ENCODE results near the gene LRRC3C. TPM values are rescaled to one million over a fixed set of nuclear protein-coding genes. Genes with fewer than 3 reads are reported as not detected.

Gene LRRC3C
- total and polyA plus RNA-seq, 2 donors (not counting 1 experiment from before 2014, with no cell fraction given), result 0.12 TPM; not detected in 1

DNA sequence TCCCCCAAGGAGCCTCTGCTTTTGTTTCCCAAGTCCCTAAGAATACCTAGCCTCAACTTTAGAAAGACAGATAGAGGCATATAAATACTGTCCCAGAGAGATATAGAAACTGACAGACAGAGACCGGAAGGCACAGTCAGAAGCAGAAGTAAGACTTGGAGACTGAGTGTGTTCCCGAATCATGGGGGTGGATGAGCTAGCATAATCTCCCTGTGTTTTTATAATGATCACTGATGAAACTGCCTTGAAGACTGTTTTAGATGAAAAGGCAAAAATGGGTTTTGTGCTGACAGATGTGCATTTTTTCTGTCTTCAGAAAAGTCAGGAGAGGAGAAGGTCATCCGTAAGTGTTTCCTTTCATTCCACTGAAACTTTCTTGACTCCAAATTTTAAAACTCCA is 44.7 kb downstream of the LRRC3C start:
- Histone ChIP-seq H3K27ac (ENCODE audit: low read length in 2 of 2) (no peak overlapping the region), H3K4me3 (ENCODE audit: control extremely low read depth in 1 of 5, extremely low read depth in 1 of 5, insufficient read depth in 1 of 5, low read depth in 2 of 5, low read length in 4 of 5) (no peak overlapping the region), H3K27me3 (replicated peaks in 1 of 4; ENCODE audit: control extremely low read depth in 1 of 4, control insufficient read depth in 3 of 4, insufficient read depth in 4 of 4, low read length in 3 of 4) (peaks cover 0 to 7% (median 3%) of the 10 kb centered on the region in 4 experiments), H2AFZ (ENCODE audit: insufficient read depth, low read depth, low read length, poor library complexity, severe bottlenecking) (no peak overlapping the region), H3K4me1 (ENCODE audit: control insufficient read depth in 2 of 2, insufficient read depth in 2 of 2, low read length in 2 of 2) (peaks cover 5 to 7% of the 10 kb centered on the region in 2 donors), H3K9me3 (ENCODE audit: control extremely low read depth in 1 of 3, control insufficient read depth in 2 of 3, insufficient read depth in 1 of 3, low read length in 2 of 3) (no peaks in the 10 kb centered on the region), H3K79me2 (ENCODE audit: control insufficient read depth, insufficient read depth, low read length) (no peaks in the 10 kb centered on the region), H3K9ac (ENCODE audit: low read length) (no peak overlapping the region), H3K4me2 (replicated peaks; ENCODE audit: low read depth, low read length, poor library complexity, severe bottlenecking) (no peak overlapping the region), H4K20me1 (ENCODE audit: control insufficient read depth, insufficient read depth, low read length, poor library complexity, severe bottlenecking) (no peaks in the 10 kb centered on the region), H3K36me3 (replicated peaks in 1 of 2; ENCODE audit: control extremely low read depth in 1 of 2, control insufficient read depth in 1 of 2, extremely low read depth in 1 of 2, insufficient read depth in 2 of 2, low read length in 1 of 2) (no peaks in the 10 kb centered on the region)
- H3K9me3 Mint-ChIP-seq (ENCODE audit: insufficient read depth), result no peaks in the 10 kb centered on the region
- peaks cover 47% of the 10 kb centered on the region for H3K27me3 Mint-ChIP-seq
- intact Hi-C loops (cut with micrococcal nuclease), result no loop called here
- H3K27ac Mint-ChIP-seq, result no peak overlapping the region
- ATAC-seq (ENCODE audit: low read depth) (no peak), DNase-seq (no peak)
- ChIA-PET CTCF (interaction anchor here (0.6 to 1.2 kb wide), 2 partner anchors 8 to 461 kb away, joined by 4 to 5 read pairs; partner anchors contain the start of gene PSMD3), POLR2A (no interaction called here)
- no peaks in the 10 kb centered on the region for H3K4me1 Mint-ChIP-seq
- 33% methylated on average over 2 of the region's 3 CpGs for WGBS (ENCODE audit: insufficient coverage)
- no peak overlapping the region for H3K4me3 Mint-ChIP-seq
- no peak for TF ChIP-seq EZH2 (IDR thresholded peaks at IDR 0.05; ENCODE audit: borderline replicate concordance, insufficient read depth, low read depth, low read length, poor library complexity, severe bottlenecking)
- TF ChIP-seq, protein P1, sequence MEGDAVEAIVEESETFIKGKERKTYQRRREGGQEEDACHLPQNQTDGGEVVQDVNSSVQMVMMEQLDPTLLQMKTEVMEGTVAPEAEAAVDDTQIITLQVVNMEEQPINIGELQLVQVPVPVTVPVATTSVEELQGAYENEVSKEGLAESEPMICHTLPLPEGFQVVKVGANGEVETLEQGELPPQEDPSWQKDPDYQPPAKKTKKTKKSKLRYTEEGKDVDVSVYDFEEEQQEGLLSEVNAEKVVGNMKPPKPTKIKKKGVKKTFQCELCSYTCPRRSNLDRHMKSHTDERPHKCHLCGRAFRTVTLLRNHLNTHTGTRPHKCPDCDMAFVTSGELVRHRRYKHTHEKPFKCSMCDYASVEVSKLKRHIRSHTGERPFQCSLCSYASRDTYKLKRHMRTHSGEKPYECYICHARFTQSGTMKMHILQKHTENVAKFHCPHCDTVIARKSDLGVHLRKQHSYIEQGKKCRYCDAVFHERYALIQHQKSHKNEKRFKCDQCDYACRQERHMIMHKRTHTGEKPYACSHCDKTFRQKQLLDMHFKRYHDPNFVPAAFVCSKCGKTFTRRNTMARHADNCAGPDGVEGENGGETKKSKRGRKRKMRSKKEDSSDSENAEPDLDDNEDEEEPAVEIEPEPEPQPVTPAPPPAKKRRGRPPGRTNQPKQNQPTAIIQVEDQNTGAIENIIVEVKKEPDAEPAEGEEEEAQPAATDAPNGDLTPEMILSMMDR (IDR thresholded peaks at IDR 0.05), result no peak

DNA sequence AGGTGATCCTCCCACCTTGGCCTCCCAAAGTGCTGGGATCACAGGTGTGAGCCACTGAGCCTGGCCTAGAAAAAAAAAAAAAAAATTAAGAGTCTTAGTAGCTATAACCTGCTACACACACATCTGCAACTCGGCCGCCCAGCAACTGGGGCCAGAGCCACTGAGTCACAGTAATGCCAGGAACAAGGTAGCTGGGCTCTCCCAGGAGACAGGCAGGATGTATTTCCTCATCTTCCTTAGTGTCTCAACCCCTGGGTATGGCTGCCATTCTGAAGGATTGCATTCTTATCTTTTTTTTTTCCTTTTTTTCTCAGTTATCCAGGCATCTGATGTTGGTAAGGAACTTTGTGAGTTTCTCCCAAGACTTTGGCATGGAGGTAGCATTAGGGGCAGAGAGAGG is 46.0 kb downstream of the LRRC3C start:
- Histone ChIP-seq H3K27me3 (replicated peaks in 1 of 4; ENCODE audit: control extremely low read depth in 1 of 4, control insufficient read depth in 3 of 4, insufficient read depth in 4 of 4, low read length in 3 of 4) (peaks cover 0 to 7% (median 3%) of the 10 kb centered on the region in 4 experiments), H3K36me3 (replicated peaks in 1 of 2; ENCODE audit: control extremely low read depth in 1 of 2, control insufficient read depth in 1 of 2, extremely low read depth in 1 of 2, insufficient read depth in 2 of 2, low read length in 1 of 2) (no peaks in the 10 kb centered on the region), H3K9me3 (ENCODE audit: control extremely low read depth in 1 of 3, control insufficient read depth in 2 of 3, insufficient read depth in 1 of 3, low read length in 2 of 3) (no peaks in the 10 kb centered on the region), H3K27ac (ENCODE audit: low read length in 2 of 2) (no peak overlapping the region), H3K4me1 (ENCODE audit: control insufficient read depth in 2 of 2, insufficient read depth in 2 of 2, low read length in 2 of 2) (peaks cover 5 to 7% of the 10 kb centered on the region in 2 donors), H3K9ac (ENCODE audit: low read length) (no peak overlapping the region), H3K79me2 (ENCODE audit: control insufficient read depth, insufficient read depth, low read length) (no peaks in the 10 kb centered on the region), H3K4me3 (ENCODE audit: control extremely low read depth in 1 of 5, extremely low read depth in 1 of 5, insufficient read depth in 1 of 5, low read depth in 2 of 5, low read length in 4 of 5) (no peak overlapping the region), H2AFZ (ENCODE audit: insufficient read depth, low read depth, low read length, poor library complexity, severe bottlenecking) (no peak overlapping the region), H3K4me2 (replicated peaks; ENCODE audit: low read depth, low read length, poor library complexity, severe bottlenecking) (no peak overlapping the region), H4K20me1 (ENCODE audit: control insufficient read depth, insufficient read depth, low read length, poor library complexity, severe bottlenecking) (no peaks in the 10 kb centered on the region)
- ATAC-seq (ENCODE audit: low read depth), result no peak
- no peak overlapping the region for H3K27ac Mint-ChIP-seq
- POLR2A ChIA-PET, result interaction anchor here (0.6 kb wide), 1 partner anchor 348 kb away, joined by 4 read pairs; no protein-coding TSS in a partner anchor
- 95% methylated on average over 2 of the region's 2 CpGs for WGBS (ENCODE audit: insufficient coverage)
- no peak overlapping the region for H3K4me3 Mint-ChIP-seq
- no peak for DNase-seq
- no peaks in the 10 kb centered on the region for H3K9me3 Mint-ChIP-seq (ENCODE audit: insufficient read depth)
- intact Hi-C loops (cut with micrococcal nuclease), result no loop called here
- H3K27me3 Mint-ChIP-seq, result peaks cover 43% of the 10 kb centered on the region
- TF ChIP-seq, protein P1 (IDR thresholded peaks at IDR 0.05), result no peak
- no peak for TF ChIP-seq EZH2 (IDR thresholded peaks at IDR 0.05; ENCODE audit: borderline replicate concordance, insufficient read depth, low read depth, low read length, poor library complexity, severe bottlenecking)
- H3K4me1 Mint-ChIP-seq, result no peaks in the 10 kb centered on the region
- CTCF ChIA-PET, result no interaction called here

Measured in B cell (primary cell).